ENCODE results near the gene PDS5A.
A peak's percentile ranks its signal among the peaks of the same experiment; 100 is the strongest.
"Not testable (repeated sequence)": the region's sequence is repeated elsewhere in the genome, so short reads cannot be mapped to it uniquely, and the experiment has no call there.

PDS5A gene

GRCh38 chr4:39977489-39978377, at the start of gene PDS5A:
TSS of gene PDS5A (minus strand) at chr4:39977911. CDS start at chr4:39976577, 1,334 bp downstream.
- peak; percentile 87 for DNase-seq (ENCODE audit: low read depth)

- not testable (repeated sequence) for DNase-seq (ENCODE audit: low read depth)
Measured at GRCh38 chr4:40024049-40024448, 46.3 kb upstream of the PDS5A start.

GRCh38 chr4:40021116-40021515, 43.4 kb upstream of the PDS5A start:
- not testable (repeated sequence) for DNase-seq (ENCODE audit: low read depth)

GRCh38 chr4:40020221-40020620, 42.5 kb upstream of the PDS5A start:
- no peak for DNase-seq (ENCODE audit: low read depth)

GRCh38 chr4:40016007-40016406, 38.3 kb upstream of the PDS5A start:
- DNase-seq (ENCODE audit: low read depth): no peak

GRCh38 chr4:40003986-40004385, 26.3 kb upstream of the PDS5A start:
- DNase-seq (ENCODE audit: low read depth): no peak

- DNase-seq (ENCODE audit: low read depth): no peak
Measured at GRCh38 chr4:40000711-40001110, 23.0 kb upstream of the PDS5A start.

- DNase-seq (ENCODE audit: low read depth): no peak
Measured at GRCh38 chr4:39998659-39999345, 21.1 kb upstream of the PDS5A start.

- no peak for DNase-seq (ENCODE audit: low read depth)
Measured at GRCh38 chr4:39996811-39997210, 19.1 kb upstream of the PDS5A start.

GRCh38 chr4:39994406-39994805, 16.7 kb upstream of the PDS5A start:
- no peak for DNase-seq (ENCODE audit: low read depth)

GRCh38 chr4:39989381-39989780, 11.7 kb upstream of the PDS5A start:
- DNase-seq (ENCODE audit: low read depth): not testable (repeated sequence)

GRCh38 chr4:39987485-39987884, 9.8 kb upstream of the PDS5A start:
- no peak for DNase-seq (ENCODE audit: low read depth)

- DNase-seq (ENCODE audit: low read depth): no peak
Measured at GRCh38 chr4:39978904-39979303, 1.2 kb upstream of the PDS5A start.

- no peak for DNase-seq (ENCODE audit: low read depth)
Measured at GRCh38 chr4:39978378-39978775, 666 bp upstream of the PDS5A start.

- DNase-seq (ENCODE audit: low read depth): peak; percentile 28
Measured at GRCh38 chr4:39976945-39977488, 694 bp downstream of the PDS5A start.

- peak; percentile 60 for DNase-seq (ENCODE audit: low read depth)
Measured at GRCh38 chr4:39976141-39976944, 1.4 kb downstream of the PDS5A start.

GRCh38 chr4:39975488-39976089, 2.1 kb downstream of the PDS5A start:
- DNase-seq (ENCODE audit: low read depth): no peak

- DNase-seq (ENCODE audit: low read depth): not testable (repeated sequence)
Measured at GRCh38 chr4:39973052-39973451, 4.7 kb downstream of the PDS5A start.

- DNase-seq (ENCODE audit: low read depth): no peak
Measured at GRCh38 chr4:39970671-39971640, 6.8 kb downstream of the PDS5A start.

- no peak for DNase-seq (ENCODE audit: low read depth)
Measured at GRCh38 chr4:39963656-39964055, 14.1 kb downstream of the PDS5A start.
